ENCODE data around the gene STYXL1. TPM values are rescaled to one million over a fixed set of nuclear protein-coding genes. Genes with fewer than 3 reads are reported as not detected.

STYXL1 gene
- total and polyA plus RNA-seq, 2 experiments from 2014 or later = 42.5 to 54.7 TPM

DNA sequence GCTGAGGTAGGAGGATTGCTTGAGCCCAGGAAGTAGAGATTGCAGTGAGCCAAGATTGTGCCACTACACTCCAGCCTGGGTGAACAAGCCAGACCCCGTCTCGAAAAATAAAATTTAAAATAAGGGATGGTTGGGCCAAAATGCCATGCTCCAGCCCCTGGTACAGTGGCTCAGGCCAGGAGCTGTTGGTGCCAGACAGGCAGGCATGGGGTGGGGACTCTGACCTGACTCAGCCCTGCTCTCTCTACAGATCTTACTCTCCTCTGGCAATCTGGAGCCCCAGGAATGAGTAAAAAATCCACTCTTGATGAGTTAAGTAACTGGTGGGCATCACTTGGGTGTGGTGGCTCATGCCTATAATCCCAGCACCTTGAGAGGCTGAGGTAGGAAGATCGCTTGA lies 45.0 kb downstream of the STYXL1 start:
- peaks cover 5% of the 10 kb centered on the region; the same call in 1 of the 2 replicates for H3K36me3 ChIP-seq (ENCODE audit: low read depth)
- in situ Hi-C loops (cut with MboI) = no loop called here
- no peaks in the 10 kb centered on the region for H3F3A ChIP-seq (ENCODE audit: insufficient read depth)
- H4K20me1 ChIP-seq (ENCODE audit: insufficient read depth) = no peaks in the 10 kb centered on the region
- H3K27me3 ChIP-seq (replicated peaks; ENCODE audit: insufficient read depth) = no peaks in the 10 kb centered on the region
- no peak overlapping the region for H3K4me2 ChIP-seq (ENCODE audit: unreplicated experiment)
- WGBS, 2 experiments (ENCODE audit: low coverage in 1 of 2, low lambda C conversion rate in 2 of 2, missing lambda C conversion rate in 2 of 2) = 92 to 94% methylated on average over 3 of the region's 3 CpGs
- H3K9me2 ChIP-seq (ENCODE audit: insufficient read depth) = no peaks in the 10 kb centered on the region
- H3K9me3 ChIP-seq (ENCODE audit: low read depth) = no peaks in the 10 kb centered on the region
- H3K4me1 ChIP-seq (ENCODE audit: insufficient read depth) = no peaks in the 10 kb centered on the region
- DNase-seq = no peak
- H3K4me3 ChIP-seq = no peak overlapping the region
- H3K9ac ChIP-seq = no peak overlapping the region
- H2AFZ ChIP-seq = no peak overlapping the region
- no peaks in the 10 kb centered on the region for H3K79me2 ChIP-seq (ENCODE audit: insufficient read depth)
- H3K27ac ChIP-seq = no peak overlapping the region
- no peak for TF ChIP-seq EZH2 (IDR thresholded peaks at IDR 0.05; ENCODE audit: insufficient read depth, poor library complexity, severe bottlenecking)
- TF ChIP-seq EZH2phosphoT487 (IDR thresholded peaks at IDR 0.05; ENCODE audit: insufficient read depth, low read depth) = no peak

DNA sequence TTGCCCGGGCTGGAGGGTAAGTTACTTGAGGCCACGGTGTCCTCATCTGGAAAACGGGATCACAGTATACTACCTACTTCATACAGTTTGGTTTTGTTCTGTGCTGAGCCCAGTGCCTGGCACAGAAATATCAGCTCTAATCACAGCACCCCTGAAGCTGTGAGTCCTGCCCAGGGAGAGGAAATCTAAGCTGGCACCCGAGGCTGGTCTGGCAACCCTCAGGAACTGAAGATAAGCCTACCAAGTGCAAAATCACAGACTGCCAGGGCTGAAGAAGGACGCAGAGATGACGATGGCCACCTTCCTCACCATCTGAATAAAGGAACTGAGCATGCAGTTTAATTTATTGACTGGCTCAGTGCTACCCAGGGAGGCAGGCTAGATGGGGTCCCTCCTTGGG lies 45.7 kb downstream of the STYXL1 start:
- Histone ChIP-seq H3K79me2 (ENCODE audit: insufficient read depth) (no peaks in the 10 kb centered on the region), H4K20me1 (ENCODE audit: insufficient read depth) (no peaks in the 10 kb centered on the region), H2AFZ (no peak overlapping the region), H3K36me3 (ENCODE audit: low read depth) (peaks cover 5% of the 10 kb centered on the region; the same call in 1 of the 2 replicates), H3F3A (ENCODE audit: insufficient read depth) (no peaks in the 10 kb centered on the region), H3K9ac (no peak overlapping the region), H3K27ac (no peak overlapping the region), H3K4me1 (ENCODE audit: insufficient read depth) (no peaks in the 10 kb centered on the region), H3K27me3 (replicated peaks; ENCODE audit: insufficient read depth) (no peaks in the 10 kb centered on the region), H3K4me2 (ENCODE audit: unreplicated experiment) (no peak overlapping the region), H3K9me3 (ENCODE audit: low read depth) (no peaks in the 10 kb centered on the region), H3K4me3 (no peak overlapping the region), H3K9me2 (ENCODE audit: insufficient read depth) (no peaks in the 10 kb centered on the region)
- TF ChIP-seq EZH2 (IDR thresholded peaks at IDR 0.05; ENCODE audit: insufficient read depth, poor library complexity, severe bottlenecking) (no peak), EZH2phosphoT487 (IDR thresholded peaks at IDR 0.05; ENCODE audit: insufficient read depth, low read depth) (no peak)
- 78 to 87% methylated on average over 6 of the region's 6 CpGs for WGBS, 2 experiments (ENCODE audit: low coverage in 1 of 2, low lambda C conversion rate in 2 of 2, missing lambda C conversion rate in 2 of 2)
- DNase-seq = no peak
- in situ Hi-C loops (cut with MboI) = no loop called here

- WGBS, 2 experiments (ENCODE audit: low coverage in 1 of 2, low lambda C conversion rate in 2 of 2, missing lambda C conversion rate in 2 of 2) = 94 to 97% methylated on average over 11 of the region's 11 CpGs
- Histone ChIP-seq H2AFZ (no peak overlapping the region), H3K4me1 (ENCODE audit: insufficient read depth) (no peaks in the 10 kb centered on the region), H3K79me2 (ENCODE audit: insufficient read depth) (no peaks in the 10 kb centered on the region), H3K9ac (no peak overlapping the region), H3K9me2 (ENCODE audit: insufficient read depth) (no peaks in the 10 kb centered on the region), H3K27me3 (replicated peaks; ENCODE audit: insufficient read depth) (no peaks in the 10 kb centered on the region), H3K36me3 (ENCODE audit: low read depth) (peaks cover 5% of the 10 kb centered on the region; the same call in 1 of the 2 replicates), H3K9me3 (ENCODE audit: low read depth) (no peaks in the 10 kb centered on the region), H3K4me3 (no peak overlapping the region), H3K4me2 (ENCODE audit: unreplicated experiment) (no peak overlapping the region), H3F3A (ENCODE audit: insufficient read depth) (no peaks in the 10 kb centered on the region), H4K20me1 (ENCODE audit: insufficient read depth) (no peaks in the 10 kb centered on the region), H3K27ac (no peak overlapping the region)
- TF ChIP-seq EZH2phosphoT487 (IDR thresholded peaks at IDR 0.05; ENCODE audit: insufficient read depth, low read depth) = no peak
- no peak for TF ChIP-seq EZH2 (IDR thresholded peaks at IDR 0.05; ENCODE audit: insufficient read depth, poor library complexity, severe bottlenecking)
- in situ Hi-C loops (cut with MboI) = no loop called here
- DNase-seq = no peak
Observed at GRCh38 chr7:76000566-76000965, 47.2 kb downstream of the STYXL1 start.

GRCh38 chr7:75998038-75998437 lies 49.8 kb downstream of the STYXL1 start:
- no peaks in the 10 kb centered on the region for H3K27me3 ChIP-seq (replicated peaks; ENCODE audit: insufficient read depth)
- H3F3A ChIP-seq (ENCODE audit: insufficient read depth) = no peaks in the 10 kb centered on the region
- in situ Hi-C loops (cut with MboI) = no loop called here
- H2AFZ ChIP-seq = no peak overlapping the region
- H3K36me3 ChIP-seq (ENCODE audit: low read depth) = no peaks in the 10 kb centered on the region
- H4K20me1 ChIP-seq (ENCODE audit: insufficient read depth) = no peaks in the 10 kb centered on the region
- H3K9me2 ChIP-seq (ENCODE audit: insufficient read depth) = no peaks in the 10 kb centered on the region
- no peak overlapping the region for H3K27ac ChIP-seq
- H3K9ac ChIP-seq = no peak overlapping the region
- no peaks in the 10 kb centered on the region for H3K9me3 ChIP-seq (ENCODE audit: low read depth)
- H3K4me2 ChIP-seq (ENCODE audit: unreplicated experiment) = no peak overlapping the region
- no peak overlapping the region for H3K4me3 ChIP-seq
- TF ChIP-seq EZH2 (IDR thresholded peaks at IDR 0.05; ENCODE audit: insufficient read depth, poor library complexity, severe bottlenecking) (no peak), EZH2phosphoT487 (IDR thresholded peaks at IDR 0.05; ENCODE audit: insufficient read depth, low read depth) (no peak)
- no peak for DNase-seq
- no peaks in the 10 kb centered on the region for H3K79me2 ChIP-seq (ENCODE audit: insufficient read depth)
- no peaks in the 10 kb centered on the region for H3K4me1 ChIP-seq (ENCODE audit: insufficient read depth)
- WGBS, 2 experiments (ENCODE audit: low coverage in 1 of 2, low lambda C conversion rate in 2 of 2, missing lambda C conversion rate in 2 of 2) = 85 to 100% methylated on average over 1 of the region's 1 CpG

DNA sequence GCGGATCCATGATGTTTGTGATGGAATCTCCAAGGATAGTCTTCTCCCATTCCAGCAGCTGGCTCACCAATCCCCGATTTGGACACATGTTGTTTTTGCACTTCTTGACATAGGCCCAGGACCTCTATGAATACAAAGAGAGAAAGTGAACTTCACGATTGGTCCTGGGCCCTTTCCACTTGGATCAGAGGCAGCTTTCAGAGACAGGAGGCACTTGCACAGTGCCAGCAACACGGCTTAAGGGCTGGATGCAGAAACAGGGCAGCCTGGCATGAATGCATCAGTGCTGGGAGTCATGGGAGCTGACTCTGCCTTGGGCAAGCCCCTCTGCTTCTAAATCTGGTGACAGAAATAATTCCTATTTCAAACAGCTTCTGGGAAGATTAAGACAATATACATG lies 51.3 kb downstream of the STYXL1 start:
- WGBS, 2 experiments (ENCODE audit: low coverage in 1 of 2, low lambda C conversion rate in 2 of 2, missing lambda C conversion rate in 2 of 2) = 64 to 68% methylated on average over 4 of the region's 4 CpGs
- H3K79me2 ChIP-seq (ENCODE audit: insufficient read depth) = no peaks in the 10 kb centered on the region
- in situ Hi-C loops (cut with MboI) = no loop called here

More for the DNA sequence above, 51.3 kb downstream of the STYXL1 start:
- Histone ChIP-seq H3K27me3 (replicated peaks; ENCODE audit: insufficient read depth) (no peaks in the 10 kb centered on the region), H3K4me1 (ENCODE audit: insufficient read depth) (no peaks in the 10 kb centered on the region), H3K27ac (no peak overlapping the region), H4K20me1 (ENCODE audit: insufficient read depth) (no peaks in the 10 kb centered on the region), H3F3A (ENCODE audit: insufficient read depth) (no peaks in the 10 kb centered on the region), H3K4me2 (ENCODE audit: unreplicated experiment) (no peak overlapping the region), H3K9ac (no peak overlapping the region), H3K9me3 (ENCODE audit: low read depth) (no peaks in the 10 kb centered on the region), H3K9me2 (ENCODE audit: insufficient read depth) (no peaks in the 10 kb centered on the region), H2AFZ (no peak overlapping the region), H3K36me3 (ENCODE audit: low read depth) (no peaks in the 10 kb centered on the region), H3K4me3 (no peak overlapping the region)
- TF ChIP-seq EZH2phosphoT487 (IDR thresholded peaks at IDR 0.05; ENCODE audit: insufficient read depth, low read depth) = no peak
- no peak for TF ChIP-seq EZH2 (IDR thresholded peaks at IDR 0.05; ENCODE audit: insufficient read depth, poor library complexity, severe bottlenecking)
- no peak for DNase-seq

Data from GM23248 (cell line).